T-helper 2 cell treated with Interferon-gamma antibody and Interleukin-4, amounts not matched to agents 5 μg/mL and 100 μg/mL, for 36 hours (primary cell): ENCODE results near the gene CCDC8.
"Not testable (repeated sequence)": the region's sequence is repeated elsewhere in the genome, so short reads cannot be mapped to it uniquely, and the experiment has no call there.

Experiments
- DNase-seq: peaks from one replicate; pipeline ENCODE4 v3.0.0; 2021; ENCODE audit warnings: low spot score
- H3K27ac Mint-ChIP-seq: one replicate; pipeline ENCODE4 v1.8.0; 2021; ENCODE audit warnings: mild to moderate bottlenecking, mixed read lengths
- H3K27me3 Mint-ChIP-seq: one replicate; pipeline ENCODE4 v1.8.0; 2021; ENCODE audit warnings: low read depth, mixed read lengths
- H3K36me3 Mint-ChIP-seq: one replicate; pipeline ENCODE4 v1.8.0; 2021; ENCODE audit warnings: low read depth, mixed read lengths
- H3K4me1 Mint-ChIP-seq: one replicate; pipeline ENCODE4 v1.8.0; 2021; ENCODE audit warnings: low read depth, mixed read lengths
- H3K4me3 Mint-ChIP-seq: one replicate; pipeline ENCODE4 v1.8.0; 2022; ENCODE audit warnings: mild to moderate bottlenecking, moderate library complexity, mixed read lengths
- H3K9me3 Mint-ChIP-seq: one replicate; pipeline ENCODE4 v1.8.0; 2021; ENCODE audit warnings: mixed read lengths

CCDC8 gene

GRCh38 chr19:46415804-46416709 is 2.7 kb upstream of the CCDC8 start:
- H3K9me3 Mint-ChIP-seq, DNase-seq, H3K4me3 Mint-ChIP-seq, H3K36me3 Mint-ChIP-seq, H3K27ac Mint-ChIP-seq, H3K4me1 Mint-ChIP-seq: not testable (repeated sequence)
- peaks cover 55% of the 10 kb centered on the region for H3K27me3 Mint-ChIP-seq

DNA sequence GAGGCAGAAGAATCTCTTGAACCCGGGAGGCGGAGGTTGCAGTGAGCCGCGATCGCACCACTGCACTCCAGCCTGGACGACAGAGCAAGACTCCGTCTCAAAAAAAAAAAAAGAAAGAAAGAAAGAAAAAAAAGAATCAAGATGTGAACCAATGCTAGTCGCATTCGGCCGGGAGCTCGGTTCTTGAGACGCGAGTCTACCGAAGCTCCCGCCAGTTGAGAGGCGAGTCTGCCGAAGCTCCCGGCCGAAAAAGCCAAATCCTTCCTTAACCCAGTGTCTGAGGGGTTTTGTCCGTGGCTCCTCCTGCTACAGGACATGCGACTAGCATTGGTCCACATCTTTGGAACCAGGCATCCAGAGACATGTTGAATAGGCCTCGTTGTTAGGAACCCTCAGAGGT is 1.5 kb upstream of the CCDC8 start:
- not testable (repeated sequence) for H3K27ac Mint-ChIP-seq, H3K4me1 Mint-ChIP-seq, H3K9me3 Mint-ChIP-seq, H3K4me3 Mint-ChIP-seq, H3K36me3 Mint-ChIP-seq, DNase-seq
- peaks cover 64% of the 10 kb centered on the region for H3K27me3 Mint-ChIP-seq

- H3K27me3 Mint-ChIP-seq, result peaks cover 79% of the 10 kb centered on the region
- DNase-seq, result no peak
- H3K9me3 Mint-ChIP-seq, result no peaks in the 10 kb centered on the region
- H3K36me3 Mint-ChIP-seq, result no peaks in the 10 kb centered on the region
- H3K4me1 Mint-ChIP-seq, result peaks cover 4% of the 10 kb centered on the region
- no peak overlapping the region for H3K27ac Mint-ChIP-seq
- no peak overlapping the region for H3K4me3 Mint-ChIP-seq
Observed at GRCh38 chr19:46412650-46413261, 608 bp downstream of the CCDC8 start.

GRCh38 chr19:46411925-46412649 is 1.3 kb downstream of the CCDC8 start:
- Mint-ChIP-seq H3K27me3 (peaks cover 81% of the 10 kb centered on the region), H3K27ac (no peak overlapping the region)

GRCh38 chr19:46411088-46411924 is 2.1 kb downstream of the CCDC8 start:
- Mint-ChIP-seq H3K36me3 (no peaks in the 10 kb centered on the region), H3K27me3 (peaks cover 83% of the 10 kb centered on the region), H3K4me1 (peaks cover 2% of the 10 kb centered on the region), H3K4me3 (no peak overlapping the region), H3K27ac (no peak overlapping the region), H3K9me3 (no peaks in the 10 kb centered on the region)
- no peak for DNase-seq

More at GRCh38 chr19:46411925-46412649, 1.3 kb downstream of the CCDC8 start:
- no peak for DNase-seq
- H3K9me3 Mint-ChIP-seq, result no peaks in the 10 kb centered on the region
- no peaks in the 10 kb centered on the region for H3K36me3 Mint-ChIP-seq
- peaks cover 4% of the 10 kb centered on the region for H3K4me1 Mint-ChIP-seq
- no peak overlapping the region for H3K4me3 Mint-ChIP-seq

DNA sequence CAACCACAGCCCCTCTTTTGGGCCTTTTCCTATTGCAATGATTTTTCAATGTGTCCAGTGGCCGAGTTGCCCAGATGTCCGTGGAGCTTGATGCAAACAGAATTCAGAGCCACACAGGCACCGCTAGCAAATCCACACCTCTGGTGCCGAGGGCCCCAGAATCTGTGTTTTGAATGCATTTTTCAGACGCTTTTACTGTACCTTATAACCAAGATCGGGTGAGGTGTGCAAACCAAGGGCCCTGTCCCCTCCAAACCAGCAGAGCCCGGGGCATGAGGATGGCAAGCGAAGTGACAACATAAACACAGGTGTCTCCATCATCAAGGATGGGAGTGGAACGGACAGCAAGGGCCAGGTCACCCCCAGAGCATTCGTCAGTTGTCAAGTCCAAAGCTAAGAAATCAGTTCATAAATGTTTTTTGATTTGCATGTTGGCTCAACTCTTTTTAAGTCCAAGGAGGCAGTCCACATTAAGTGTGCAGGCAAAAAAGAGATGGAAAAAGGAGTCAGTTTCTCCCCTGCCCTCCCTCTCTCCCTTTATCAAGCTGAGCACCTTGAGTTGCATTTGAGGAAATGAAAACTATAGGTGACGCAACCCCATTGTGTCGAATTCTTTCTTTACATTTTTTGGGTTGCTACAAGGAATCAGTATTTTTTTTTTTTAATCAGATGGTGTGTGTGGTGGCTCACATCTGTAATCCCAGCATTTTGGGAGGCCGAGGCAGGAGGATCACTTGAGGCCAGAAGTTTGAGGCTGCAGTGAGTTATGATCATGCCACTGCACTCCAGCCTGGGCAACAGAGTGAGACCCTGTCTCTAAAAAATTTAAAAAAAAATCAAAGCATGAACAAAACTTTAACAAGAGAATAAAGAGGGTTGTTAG is 2.9 kb downstream of the CCDC8 start:
- H3K36me3 Mint-ChIP-seq, result no peaks in the 10 kb centered on the region
- DNase-seq, result no peak

GRCh38 chr19:46409191-46409590 is 4.2 kb downstream of the CCDC8 start:
- no peak overlapping the region for H3K27ac Mint-ChIP-seq
- peaks cover 5% of the 10 kb centered on the region for H3K4me1 Mint-ChIP-seq
- no peaks in the 10 kb centered on the region for H3K9me3 Mint-ChIP-seq
- DNase-seq, result no peak
- H3K4me3 Mint-ChIP-seq, result no peak overlapping the region
- no peaks in the 10 kb centered on the region for H3K36me3 Mint-ChIP-seq
- H3K27me3 Mint-ChIP-seq, result peaks cover 78% of the 10 kb centered on the region

More for the DNA sequence above, 2.9 kb downstream of the CCDC8 start:
- H3K4me3 Mint-ChIP-seq, result no peak overlapping the region
- H3K27ac Mint-ChIP-seq, result no peak overlapping the region
- H3K9me3 Mint-ChIP-seq, result no peaks in the 10 kb centered on the region
- peaks cover 2% of the 10 kb centered on the region for H3K4me1 Mint-ChIP-seq
- H3K27me3 Mint-ChIP-seq, result peaks cover 80% of the 10 kb centered on the region

- H3K27me3 Mint-ChIP-seq, result peaks cover 78% of the 10 kb centered on the region
- H3K4me3 Mint-ChIP-seq, result no peak overlapping the region
- no peak overlapping the region for H3K27ac Mint-ChIP-seq
- no peaks in the 10 kb centered on the region for H3K9me3 Mint-ChIP-seq
- no peaks in the 10 kb centered on the region for H3K36me3 Mint-ChIP-seq
- H3K4me1 Mint-ChIP-seq, result peaks cover 9% of the 10 kb centered on the region
- no peak for DNase-seq
Observed at GRCh38 chr19:46408664-46409039, 4.7 kb downstream of the CCDC8 start.

DNA sequence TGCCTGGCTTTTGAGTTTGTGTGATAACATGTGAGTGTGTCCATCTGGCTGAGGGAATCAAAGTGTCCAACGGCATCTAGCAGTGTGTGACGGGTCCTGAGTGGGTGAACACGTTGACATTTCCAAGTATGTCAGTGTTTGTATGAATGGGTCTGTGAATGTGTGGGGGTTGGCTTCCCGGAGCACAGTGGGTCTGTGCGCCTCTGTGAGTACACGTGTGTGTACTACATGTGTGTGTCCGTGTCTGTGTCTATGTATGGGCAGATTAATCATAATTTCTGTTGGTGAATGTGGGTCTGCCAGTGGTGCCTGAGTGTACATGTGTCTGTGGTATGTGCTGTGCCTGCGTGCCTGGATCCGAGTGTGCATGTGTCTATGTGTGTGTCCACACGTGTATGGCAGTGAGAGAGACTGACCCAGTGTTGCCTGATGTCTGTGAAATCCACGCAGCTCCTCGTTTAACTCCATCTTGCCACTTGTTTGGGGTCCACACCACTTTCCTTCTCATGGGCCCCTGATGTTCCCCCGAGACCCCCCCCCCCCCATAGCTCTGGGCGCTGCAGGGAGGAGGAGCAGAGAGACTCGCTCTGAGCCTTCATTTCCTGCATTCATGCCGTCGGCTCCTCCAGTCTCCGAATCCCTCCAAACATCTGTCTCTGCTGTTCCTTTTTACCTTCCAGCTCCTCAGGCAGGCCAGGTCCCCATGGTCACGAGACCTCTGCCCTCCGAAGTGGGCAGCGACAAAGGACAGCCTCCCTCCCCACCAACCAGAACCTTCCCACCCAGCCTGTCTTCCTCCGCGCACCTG is 5.3 kb downstream of the CCDC8 start:
- Mint-ChIP-seq H3K4me1 (peaks cover 9% of the 10 kb centered on the region), H3K27ac (no peak overlapping the region), H3K4me3 (no peak overlapping the region), H3K9me3 (no peaks in the 10 kb centered on the region), H3K36me3 (no peaks in the 10 kb centered on the region), H3K27me3 (peaks cover 79% of the 10 kb centered on the region)
- no peak for DNase-seq

GRCh38 chr19:46406976-46407375 is 6.4 kb downstream of the CCDC8 start:
- H3K9me3 Mint-ChIP-seq, result no peaks in the 10 kb centered on the region
- H3K27ac Mint-ChIP-seq, result no peak overlapping the region
- H3K27me3 Mint-ChIP-seq, result peaks cover 73% of the 10 kb centered on the region
- H3K4me1 Mint-ChIP-seq, result peaks cover 9% of the 10 kb centered on the region
- no peaks in the 10 kb centered on the region for H3K36me3 Mint-ChIP-seq
- H3K4me3 Mint-ChIP-seq, result no peak overlapping the region
- DNase-seq, result no peak

- H3K27me3 Mint-ChIP-seq, result peaks cover 63% of the 10 kb centered on the region
- no peak overlapping the region for H3K27ac Mint-ChIP-seq
- no peaks in the 10 kb centered on the region for H3K36me3 Mint-ChIP-seq
- peaks cover 9% of the 10 kb centered on the region for H3K4me1 Mint-ChIP-seq
- no peaks in the 10 kb centered on the region for H3K9me3 Mint-ChIP-seq
- H3K4me3 Mint-ChIP-seq, result no peak overlapping the region
- no peak for DNase-seq
Observed at GRCh38 chr19:46404753-46405468, 8.5 kb downstream of the CCDC8 start.
